SK-N-MC (cell line): ENCODE measurements around the gene TXNRD1.

ENCODE experiments used
- EZH2 ChIP-seq: fragments of 200-600 bp; sonication (generic); IDR thresholded peaks from one replicate; pipeline ENCODE4 v1.6.1; 2017; ENCODE audit warnings: antibody characterized with exemption
- FOXP2 ChIP-seq: optimal IDR thresholded peaks from 2 replicates; pipeline ENCODE3; 2011; ENCODE audit warnings: mild to moderate bottlenecking, moderate library complexity; ENCODE audit not compliant: insufficient read depth; ENCODE audit errors: extremely low read length, control extremely low read depth
- POLR2AphosphoS5 ChIP-seq: IDR thresholded peaks from 2 replicates; pipeline ENCODE4 v1.6.1; 2012; ENCODE audit warnings: mild to moderate bottlenecking, low read depth, low read length, borderline replicate concordance

DNA sequence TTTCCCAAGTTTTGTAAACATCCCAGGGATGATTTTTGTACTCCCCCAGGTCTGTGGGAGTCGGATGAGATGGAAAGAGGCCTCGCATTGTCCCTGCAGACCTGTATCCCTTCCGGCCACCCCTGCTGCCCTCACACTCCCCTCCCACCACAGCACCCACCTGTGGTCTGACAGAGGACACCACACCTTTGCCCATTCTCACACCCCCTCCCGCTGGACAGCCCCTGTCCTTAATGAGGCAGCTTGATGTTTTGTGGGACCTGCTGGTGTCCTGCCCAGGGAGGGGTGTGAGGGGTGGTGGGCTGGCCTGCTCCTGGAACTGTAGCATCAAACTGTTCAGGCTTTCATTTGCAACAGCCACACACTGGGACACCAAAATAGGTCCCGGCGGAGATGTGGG, 159.2 kb downstream of the TXNRD1 start:
- TF ChIP-seq POLR2AphosphoS5 (no peak), EZH2 (no peak), FOXP2 (no peak)
